Muscle of leg (tissue), 11 donors: ENCODE data around the gene TUBA4A. TPM values are rescaled to one million over a fixed set of nuclear protein-coding genes. Genes with fewer than 3 reads are reported as not detected.
A peak's percentile ranks its signal among the peaks of the same experiment; 100 is the strongest.
"Not testable (repeated sequence)": the region's sequence is repeated elsewhere in the genome, so short reads cannot be mapped to it uniquely, and the experiment has no call there.

Source experiments
- DNase-seq: peaks from one replicate; pipeline ENCODE4 v3.0.0; 2013
- H3K27ac ChIP-seq: one replicate; pipeline ENCODE4 v1.5.1; 2013; ENCODE audit warnings: mild to moderate bottlenecking, low read length, control low read depth
- H3K27me3 ChIP-seq: one replicate; pipeline ENCODE4 v1.6.1; 2013; ENCODE audit warnings: low read length; ENCODE audit not compliant: control insufficient read depth, insufficient read depth
- H3K36me3 ChIP-seq: one replicate; pipeline ENCODE4 v1.6.1; 2013; ENCODE audit warnings: low read length; ENCODE audit not compliant: control insufficient read depth, insufficient read depth
- H3K4me1 ChIP-seq: one replicate; pipeline ENCODE4 v1.6.1; 2013; ENCODE audit warnings: low read length; ENCODE audit not compliant: control insufficient read depth, insufficient read depth
- H3K4me3 ChIP-seq: one replicate; pipeline ENCODE4 v1.5.1; 2013; ENCODE audit warnings: low read length, control low read depth
- H3K9me3 ChIP-seq: replicated peaks from 2 replicates; pipeline ENCODE4 v1.6.1; 2013; ENCODE audit warnings: low read depth, low read length; ENCODE audit not compliant: control insufficient read depth
- WGBS: methylation state at CpG from one replicate; pipeline ENCODE4 v1.1.5; 2013; ENCODE audit warnings: missing lambda C conversion rate; ENCODE audit not compliant: insufficient coverage; 5-methylcytosine and 5-hydroxymethylcytosine counted together
- polyA plus RNA-seq, 8 donors: library from polyadenylated mRNA; unstranded; fragments of 120-200 nt; gene quantifications; one replicate each; pipeline versions ENCODE4 v1.2.1 to v1.2.3, GENCODE V29; 2013; ENCODE audit warnings: inconsistent platforms in 1 of 8, low replicate concordance in 1 of 8; ENCODE audit not compliant: insufficient read length in 8 of 8, insufficient read depth in 1 of 8
- total RNA-seq: library from RNA; stranded (reverse); fragments of 120-200 nt; gene quantifications from one replicate; pipeline ENCODE4 v1.2.4, GENCODE V29; 2013

The TUBA4A gene
- total and polyA plus RNA-seq, 9 donors = 36.2 to 160 (median 98.5) TPM

GRCh38 chr2:219287580-219288265 is 34.0 kb upstream of the TUBA4A start:
- Histone ChIP-seq H3K27ac (no peak overlapping the region), H3K9me3 (no peaks in the 10 kb centered on the region), H3K36me3 (peaks cover 37% of the 10 kb centered on the region), H3K4me3 (no peak overlapping the region), H3K4me1 (peaks cover 47% of the 10 kb centered on the region), H3K27me3 (no peaks in the 10 kb centered on the region)
- no peak for DNase-seq
- 66% methylated on average over 10 of the region's 10 CpGs for WGBS

GRCh38 chr2:219287116-219287440 is 33.4 kb upstream of the TUBA4A start:
- H3K4me1 ChIP-seq = peaks cover 47% of the 10 kb centered on the region
- not testable (repeated sequence) for H3K27me3 ChIP-seq, H3K9me3 ChIP-seq, H3K4me3 ChIP-seq, DNase-seq
- peaks cover 42% of the 10 kb centered on the region for H3K36me3 ChIP-seq
- WGBS = 40% methylated on average over 1 of the region's 6 CpGs
- peak overlapping the region; percentile 75 for H3K27ac ChIP-seq

DNA sequence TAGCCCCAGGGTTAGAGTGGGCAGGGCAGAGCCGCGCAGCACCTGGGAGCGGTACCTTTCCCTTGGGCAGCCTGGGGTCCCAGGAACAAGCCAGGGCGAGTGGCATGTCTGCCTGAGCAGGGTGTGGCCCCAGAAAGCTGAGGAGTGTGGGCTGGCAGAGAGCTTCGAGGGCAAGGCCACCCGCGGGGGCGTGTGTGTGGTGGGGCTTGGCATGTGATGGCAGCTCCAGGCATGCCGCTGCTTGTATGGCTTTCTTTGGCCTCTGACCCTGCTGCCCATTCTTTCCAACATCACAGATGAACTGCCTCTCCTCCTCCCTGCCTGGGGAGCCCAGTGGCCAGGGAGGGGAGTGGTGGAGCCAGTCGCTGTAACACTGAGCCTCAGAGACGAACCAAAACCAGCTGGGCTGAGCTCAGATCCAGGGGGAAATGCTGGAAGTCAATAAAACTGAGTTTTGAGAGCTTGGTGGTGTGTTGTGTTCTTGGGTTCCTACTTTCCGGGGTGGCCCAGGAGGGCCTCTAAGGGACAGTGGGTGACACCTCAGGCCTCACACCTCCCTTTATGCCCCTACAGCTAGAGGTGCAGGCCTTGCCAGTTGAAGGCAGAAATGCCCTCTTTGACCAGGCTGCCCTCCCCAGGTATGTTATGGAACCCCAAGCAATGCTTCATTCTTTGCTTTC is 32.9 kb upstream of the TUBA4A start:
- Histone ChIP-seq H3K4me3 (no peak overlapping the region), H3K27me3 (no peaks in the 10 kb centered on the region), H3K4me1 (peaks cover 47% of the 10 kb centered on the region), H3K9me3 (no peaks in the 10 kb centered on the region), H3K27ac (peak overlapping the region; percentile 75), H3K36me3 (peaks cover 45% of the 10 kb centered on the region)
- no peak for DNase-seq
- 77% methylated on average over 6 of the region's 12 CpGs for WGBS

DNA sequence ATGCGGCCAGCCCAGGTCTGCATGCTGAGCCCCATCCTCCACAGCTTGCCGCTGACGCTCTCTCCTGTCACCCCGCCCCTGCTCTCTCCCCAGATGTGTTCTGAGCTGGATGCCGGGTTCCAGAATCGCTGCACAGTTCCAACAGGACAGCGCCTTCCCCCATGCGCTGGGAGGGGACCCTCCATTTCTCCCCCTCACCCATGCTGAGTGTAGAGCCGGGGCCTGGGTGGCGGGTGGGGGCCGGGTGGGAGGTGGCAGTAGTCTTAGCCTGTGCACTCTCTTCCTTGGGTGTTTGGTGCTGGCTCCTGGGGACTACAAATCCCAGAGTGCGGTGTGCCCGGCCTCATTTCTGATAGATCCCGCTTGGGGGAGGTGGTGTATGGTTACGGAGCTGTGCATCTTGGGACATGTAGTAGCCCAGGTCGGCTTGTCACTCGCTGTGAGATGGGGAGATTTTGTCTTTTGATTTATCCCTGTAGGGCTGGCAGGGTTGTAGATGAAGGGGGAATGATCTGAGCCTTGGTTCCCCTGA is 32.2 kb upstream of the TUBA4A start:
- DNase-seq = peak; percentile 90
- Histone ChIP-seq H3K4me1 (peaks cover 49% of the 10 kb centered on the region), H3K4me3 (no peak overlapping the region), H3K36me3 (peaks cover 52% of the 10 kb centered on the region), H3K9me3 (no peaks in the 10 kb centered on the region), H3K27ac (peak overlapping the region; percentile 85), H3K27me3 (no peaks in the 10 kb centered on the region)
- WGBS = 20% methylated on average over 9 of the region's 17 CpGs

DNA sequence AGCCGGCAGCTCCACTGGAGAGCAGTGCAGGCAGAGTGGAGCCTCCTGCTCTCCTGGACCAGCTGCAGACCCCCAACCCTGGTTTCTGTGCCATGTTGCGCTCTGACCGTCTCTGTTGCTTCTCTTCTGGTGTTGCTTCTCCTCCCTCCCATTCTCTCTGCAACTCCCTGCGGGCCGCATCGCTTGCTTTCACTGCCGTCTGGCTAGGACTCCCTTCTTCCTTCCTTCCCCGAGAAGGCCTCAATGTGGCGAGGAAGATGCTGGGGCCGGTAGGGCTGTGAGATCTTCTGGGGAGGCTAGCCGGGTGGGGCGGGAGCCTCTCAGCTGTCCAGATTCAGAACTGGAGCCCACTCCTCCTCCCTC is 31.6 kb upstream of the TUBA4A start:
- DNase-seq = peak; percentile 67
- peak overlapping the region; percentile 85 for H3K27ac ChIP-seq
- peaks cover 58% of the 10 kb centered on the region for H3K36me3 ChIP-seq
- WGBS = 38% methylated on average over 5 of the region's 12 CpGs
- H3K27me3 ChIP-seq = no peaks in the 10 kb centered on the region
- H3K4me1 ChIP-seq = peaks cover 51% of the 10 kb centered on the region
- H3K9me3 ChIP-seq = no peaks in the 10 kb centered on the region
- peak overlapping the region; percentile 3 for H3K4me3 ChIP-seq

- Histone ChIP-seq H3K27ac (peak overlapping the region; percentile 85), H3K4me1 (peaks cover 51% of the 10 kb centered on the region)
- 85% methylated on average over 15 of the region's 16 CpGs for WGBS
Measured at GRCh38 chr2:219284501-219285372, 31.0 kb upstream of the TUBA4A start.

DNA sequence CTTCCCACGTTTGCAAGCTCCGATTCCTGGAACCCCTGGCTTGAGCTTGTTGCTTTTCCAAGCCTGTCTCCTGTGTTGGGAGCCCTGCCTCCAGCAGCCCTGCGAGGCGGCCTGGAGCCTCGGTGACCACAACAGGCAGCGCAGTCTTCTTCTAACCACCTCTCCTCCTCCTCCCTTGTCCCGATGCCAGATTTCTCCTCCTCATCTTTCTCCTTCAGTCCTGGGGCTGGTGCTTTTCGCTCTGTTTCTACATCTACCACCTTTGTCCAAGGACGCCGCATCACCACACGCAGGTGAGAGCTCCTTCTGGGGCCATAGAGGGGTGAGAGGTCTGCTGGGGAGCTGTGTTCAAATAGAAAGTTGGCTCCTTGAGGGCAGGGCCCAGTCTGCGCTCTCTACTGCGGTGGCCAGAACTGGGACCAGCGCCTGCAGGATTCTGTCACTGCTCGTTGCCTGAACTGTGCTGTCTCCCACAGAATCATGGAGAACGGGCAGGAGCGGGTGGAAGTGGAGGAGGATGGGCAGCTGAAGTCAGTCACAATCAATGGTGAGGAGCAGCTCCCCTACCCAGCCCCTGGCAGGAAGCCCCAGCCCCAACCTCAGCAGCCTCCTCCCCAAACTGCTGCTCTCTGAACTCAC is 29.3 kb upstream of the TUBA4A start:
- DNase-seq = no peak
- H3K36me3 ChIP-seq = peaks cover 59% of the 10 kb centered on the region
- WGBS = 87% methylated on average over 8 of the region's 17 CpGs
- no peaks in the 10 kb centered on the region for H3K27me3 ChIP-seq
- no peaks in the 10 kb centered on the region for H3K9me3 ChIP-seq
- H3K27ac ChIP-seq = no peak overlapping the region
- peaks cover 53% of the 10 kb centered on the region for H3K4me1 ChIP-seq
- no peak overlapping the region for H3K4me3 ChIP-seq

More at GRCh38 chr2:219284501-219285372, 31.0 kb upstream of the TUBA4A start:
- Histone ChIP-seq H3K4me3 (no peak overlapping the region), H3K9me3 (no peaks in the 10 kb centered on the region), H3K36me3 (peaks cover 59% of the 10 kb centered on the region), H3K27me3 (no peaks in the 10 kb centered on the region)
- DNase-seq = no peak

DNA sequence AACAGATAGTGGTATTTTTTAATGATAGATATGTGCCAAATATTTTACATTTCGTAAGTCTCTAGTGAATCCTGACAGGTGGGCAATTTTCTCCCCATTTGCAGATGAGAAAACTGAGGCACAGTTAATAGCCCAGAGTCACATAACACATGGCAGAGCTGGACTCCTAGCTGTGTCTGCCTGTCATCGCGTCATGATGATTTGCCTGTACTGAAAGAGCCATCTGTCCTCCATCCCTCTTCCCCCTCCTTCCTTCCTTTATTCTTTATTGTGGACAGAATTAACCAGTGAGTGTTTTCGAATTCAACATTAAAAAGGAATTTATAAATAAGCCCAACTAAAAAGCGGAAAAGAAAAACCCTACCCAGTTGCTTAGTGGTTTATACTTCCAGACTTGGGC is 28.7 kb upstream of the TUBA4A start:
- Histone ChIP-seq H3K4me3 (no peak overlapping the region), H3K36me3 (peaks cover 59% of the 10 kb centered on the region), H3K27ac (no peak overlapping the region), H3K9me3 (no peaks in the 10 kb centered on the region), H3K4me1 (peaks cover 55% of the 10 kb centered on the region), H3K27me3 (no peaks in the 10 kb centered on the region)
- DNase-seq = no peak
- no CpG with 5 or more reads among the region's 5 CpGs for WGBS

DNA sequence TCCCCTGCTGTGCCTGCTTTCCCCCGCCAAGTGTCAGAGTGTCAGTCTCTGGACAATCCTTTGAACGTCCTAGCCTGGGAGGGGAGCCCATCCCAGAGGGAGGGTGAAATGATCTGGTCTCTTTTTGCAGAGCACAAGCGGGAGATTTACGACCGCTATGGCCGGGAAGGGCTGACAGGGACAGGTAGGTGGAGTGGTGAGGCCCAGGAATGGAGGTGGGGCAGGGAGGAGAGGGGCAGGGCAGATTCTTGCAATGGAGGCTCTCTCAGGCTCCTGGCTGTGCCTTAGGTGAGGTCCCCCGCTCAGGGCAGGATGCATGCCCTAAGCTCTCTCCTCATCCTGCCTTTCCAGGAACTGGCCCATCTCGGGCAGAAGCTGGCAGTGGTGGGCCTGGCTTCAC is 27.9 kb upstream of the TUBA4A start:
- Histone ChIP-seq H3K36me3 (peaks cover 54% of the 10 kb centered on the region), H3K27me3 (no peaks in the 10 kb centered on the region), H3K27ac (no peak overlapping the region), H3K9me3 (no peaks in the 10 kb centered on the region), H3K4me1 (peaks cover 49% of the 10 kb centered on the region), H3K4me3 (no peak overlapping the region)
- DNase-seq = no peak
- 54% methylated on average over 6 of the region's 8 CpGs for WGBS
